Measurements from ENCODE around the gene GRHPR. TPM values are rescaled to one million over a fixed set of nuclear protein-coding genes. Genes with fewer than 3 reads are reported as not detected.

The GRHPR gene
- total RNA-seq, 2 experiments from 2014 or later = 51.2 to 51.5 TPM

- DNase-seq = no peak
- Mint-ChIP-seq H3K27me3 (no peaks in the 10 kb centered on the region), H3K4me3 (no peak overlapping the region), H3K4me1 (peaks cover 7% of the 10 kb centered on the region), H3K27ac (no peak overlapping the region), H3K36me3 (ENCODE audit: low read depth) (peaks cover 23% of the 10 kb centered on the region), H3K9me3 (no peaks in the 10 kb centered on the region)
- CTCF ChIA-PET = no interaction called here
- POLR2A ChIA-PET = interaction anchor here (2.7 kb wide), 1 partner anchor 21 kb away, joined by 7 read pairs; no protein-coding TSS in a partner anchor
These were observed 7.2 kb downstream of the GRHPR start for GRCh38 chr9:37429441-37430285.

DNA sequence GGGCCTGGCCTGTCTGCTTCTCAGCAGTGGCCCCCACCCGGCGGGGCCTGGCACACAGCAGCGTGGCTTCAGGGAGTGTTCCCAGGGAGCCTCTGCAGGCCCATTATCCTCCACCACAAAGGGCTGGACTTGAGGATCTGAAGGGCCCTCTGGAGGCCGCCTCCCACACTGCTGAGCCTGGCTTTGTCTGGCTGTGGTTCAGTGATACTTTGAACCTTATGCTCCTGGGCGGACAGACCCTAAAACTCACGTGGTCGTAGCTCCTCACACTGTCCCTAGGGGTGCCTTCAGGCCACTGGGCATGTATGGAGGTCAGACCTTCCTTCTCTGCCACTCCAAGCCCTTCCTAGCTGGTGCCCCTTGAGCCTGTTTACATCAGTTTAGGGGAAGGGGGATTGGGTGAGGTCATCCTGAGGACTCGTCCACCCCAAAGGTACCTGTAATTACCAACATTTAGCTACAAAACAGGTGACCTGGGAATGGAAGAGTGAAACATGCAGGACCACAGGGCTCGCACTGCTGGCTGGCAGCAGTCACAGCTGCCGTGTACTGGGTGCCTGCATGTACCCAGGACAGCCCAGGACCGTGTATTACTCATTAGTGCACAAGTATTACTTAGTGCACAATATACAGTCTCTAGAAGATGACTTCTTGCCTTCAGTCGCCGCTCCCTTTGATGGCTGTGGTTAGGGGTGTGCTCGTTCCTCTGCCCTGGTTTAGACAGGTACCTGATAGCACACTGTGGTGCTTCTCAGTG, 8.5 kb downstream of the GRHPR start:
- Mint-ChIP-seq H3K27me3 (no peaks in the 10 kb centered on the region), H3K9me3 (no peaks in the 10 kb centered on the region), H3K4me1 (peaks cover 5% of the 10 kb centered on the region), H3K4me3 (no peak overlapping the region), H3K36me3 (ENCODE audit: low read depth) (peaks cover 20% of the 10 kb centered on the region), H3K27ac (no peak overlapping the region)
- POLR2A ChIA-PET = interaction anchor here (2.7 kb wide), 1 partner anchor 19 kb away, joined by 7 read pairs; no protein-coding TSS in a partner anchor
- CTCF ChIA-PET = no interaction called here
- DNase-seq = no peak

DNA sequence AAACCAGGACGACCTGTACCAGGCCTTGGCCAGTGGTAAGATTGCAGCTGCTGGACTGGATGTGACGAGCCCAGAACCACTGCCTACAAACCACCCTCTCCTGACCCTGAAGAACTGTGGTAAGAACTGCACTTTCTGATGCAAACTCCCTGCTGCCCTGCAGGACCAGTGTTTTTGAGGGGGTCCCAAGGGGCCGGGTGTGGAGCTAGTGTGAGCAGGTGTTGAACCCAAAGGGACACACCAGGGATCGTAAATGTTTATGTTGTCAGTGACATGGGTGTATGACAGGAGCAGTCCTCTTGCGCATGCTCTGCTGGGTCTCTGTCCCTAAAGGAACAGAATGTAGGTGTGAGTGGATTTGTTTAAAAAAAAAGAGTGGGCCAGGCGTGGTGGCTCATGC, 9.5 kb downstream of the GRHPR start:
- no peaks in the 10 kb centered on the region for H3K27me3 Mint-ChIP-seq
- no peaks in the 10 kb centered on the region for H3K9me3 Mint-ChIP-seq
- peaks cover 16% of the 10 kb centered on the region for H3K36me3 Mint-ChIP-seq (ENCODE audit: low read depth)
- ChIA-PET CTCF (no interaction called here), POLR2A (interaction anchor here (0.6 to 2.7 kb wide), 2 partner anchors 11 to 18 kb away, joined by 3 to 7 read pairs; no protein-coding TSS in a partner anchor)
- no peak overlapping the region for H3K4me3 Mint-ChIP-seq
- no peak for DNase-seq
- peaks cover 5% of the 10 kb centered on the region for H3K4me1 Mint-ChIP-seq
- no peak overlapping the region for H3K27ac Mint-ChIP-seq

GRCh38 chr9:37433867-37434371, 11.4 kb downstream of the GRHPR start:
- no peaks in the 10 kb centered on the region for H3K27me3 Mint-ChIP-seq
- H3K4me1 Mint-ChIP-seq = peaks cover 5% of the 10 kb centered on the region
- ChIA-PET POLR2A (no interaction called here), CTCF (no interaction called here)
- peaks cover 21% of the 10 kb centered on the region for H3K36me3 Mint-ChIP-seq (ENCODE audit: low read depth)
- no peak for DNase-seq
- no peak overlapping the region for H3K4me3 Mint-ChIP-seq
- H3K9me3 Mint-ChIP-seq = no peaks in the 10 kb centered on the region
- no peak overlapping the region for H3K27ac Mint-ChIP-seq

- CTCF ChIA-PET = interaction anchor here (1.4 kb wide), 1 partner anchor 44 kb away, joined by 4 read pairs; no protein-coding TSS in a partner anchor
- H3K4me1 Mint-ChIP-seq = peaks cover 5% of the 10 kb centered on the region
- DNase-seq = no peak
- H3K9me3 Mint-ChIP-seq = no peaks in the 10 kb centered on the region
- POLR2A ChIA-PET = no interaction called here
- H3K27me3 Mint-ChIP-seq = no peaks in the 10 kb centered on the region
- no peak overlapping the region for H3K4me3 Mint-ChIP-seq
- peaks cover 35% of the 10 kb centered on the region for H3K36me3 Mint-ChIP-seq (ENCODE audit: low read depth)
- H3K27ac Mint-ChIP-seq = no peak overlapping the region
These were observed 14.0 kb downstream of the GRHPR start for GRCh38 chr9:37436540-37436939.

GRCh38 chr9:37437010-37437409, 14.5 kb downstream of the GRHPR start:
- Mint-ChIP-seq H3K9me3 (no peaks in the 10 kb centered on the region), H3K4me1 (peaks cover 5% of the 10 kb centered on the region), H3K27me3 (no peaks in the 10 kb centered on the region), H3K4me3 (no peak overlapping the region), H3K36me3 (ENCODE audit: low read depth) (peaks cover 39% of the 10 kb centered on the region), H3K27ac (no peak overlapping the region)
- ChIA-PET CTCF (no interaction called here), POLR2A (no interaction called here)
- no peak for DNase-seq

- POLR2A ChIA-PET = no interaction called here
- H3K27ac Mint-ChIP-seq = no peak overlapping the region
These were observed 15.1 kb downstream of the GRHPR start for GRCh38 chr9:37437621-37438020.

GRCh38 chr9:37438359-37438758, 15.9 kb downstream of the GRHPR start:
- no peaks in the 10 kb centered on the region for H3K9me3 Mint-ChIP-seq
- no peak for DNase-seq
- no peak overlapping the region for H3K4me3 Mint-ChIP-seq
- no peak overlapping the region for H3K27ac Mint-ChIP-seq
- POLR2A ChIA-PET = no interaction called here
- no peaks in the 10 kb centered on the region for H3K27me3 Mint-ChIP-seq
- no peaks in the 10 kb centered on the region for H3K4me1 Mint-ChIP-seq
- CTCF ChIA-PET = no interaction called here
- peaks cover 39% of the 10 kb centered on the region for H3K36me3 Mint-ChIP-seq (ENCODE audit: low read depth)

More at GRCh38 chr9:37437621-37438020, 15.1 kb downstream of the GRHPR start:
- CTCF ChIA-PET = no interaction called here
- Mint-ChIP-seq H3K4me3 (no peak overlapping the region), H3K4me1 (peaks cover 4% of the 10 kb centered on the region), H3K36me3 (ENCODE audit: low read depth) (peaks cover 42% of the 10 kb centered on the region), H3K9me3 (no peaks in the 10 kb centered on the region), H3K27me3 (no peaks in the 10 kb centered on the region)
- DNase-seq = no peak

DNA sequence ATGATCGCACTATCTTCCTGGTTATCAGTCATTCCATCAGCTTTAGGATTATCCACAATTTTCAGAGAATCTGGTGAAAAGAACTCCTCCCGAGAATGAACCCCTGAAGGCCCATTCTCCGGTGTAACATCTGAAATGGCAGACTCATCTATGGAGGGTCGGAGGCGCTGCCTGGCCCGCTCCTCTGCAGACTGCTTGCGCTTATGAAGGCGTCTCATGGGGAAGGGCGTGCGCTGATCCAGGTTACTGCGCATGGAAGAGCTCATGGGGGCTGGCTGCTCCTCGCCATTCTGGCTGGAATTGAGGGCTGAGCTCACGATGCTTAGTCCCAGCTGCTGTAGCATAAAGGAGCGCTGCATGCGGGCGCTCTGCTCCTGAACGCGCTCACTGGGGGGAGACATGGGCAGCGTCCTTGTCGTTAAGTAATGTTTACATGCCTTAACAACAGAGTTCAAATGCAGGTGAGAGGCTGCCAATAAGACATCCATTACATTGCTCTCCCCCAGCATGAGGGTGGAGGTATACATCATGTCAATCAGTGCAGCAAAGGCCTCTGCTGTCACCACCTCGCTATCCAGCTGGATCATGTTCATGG, 19.4 kb downstream of the GRHPR start:
- ChIA-PET POLR2A (no interaction called here), CTCF (no interaction called here)
- Mint-ChIP-seq H3K4me3 (no peak overlapping the region), H3K4me1 (no peaks in the 10 kb centered on the region), H3K36me3 (ENCODE audit: low read depth) (peaks cover 36% of the 10 kb centered on the region), H3K27me3 (no peaks in the 10 kb centered on the region), H3K27ac (no peak overlapping the region), H3K9me3 (no peaks in the 10 kb centered on the region)
- no peak for DNase-seq

DNA sequence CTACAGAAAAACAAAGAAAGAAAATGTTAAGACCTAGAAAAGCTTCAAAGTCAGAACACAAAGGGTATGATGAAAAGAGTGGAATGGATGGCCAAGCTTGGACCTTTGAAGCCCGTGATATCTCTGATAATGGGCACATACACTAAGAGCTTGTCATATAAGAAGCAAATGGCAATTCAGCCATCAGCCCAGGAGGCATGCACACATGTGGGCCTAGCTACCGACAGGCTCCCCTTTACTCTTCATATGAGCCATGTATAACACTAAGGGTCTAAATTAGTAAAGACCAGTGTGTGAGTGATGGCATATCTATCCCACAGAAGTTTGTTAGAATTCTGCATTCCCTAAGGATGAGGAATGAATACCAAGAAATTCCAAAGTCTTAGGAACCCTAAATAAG, 20.1 kb downstream of the GRHPR start:
- DNase-seq = no peak
- POLR2A ChIA-PET = interaction anchor here (0.7 kb wide), 1 partner anchor 10 kb away, joined by 3 read pairs; no protein-coding TSS in a partner anchor
- Mint-ChIP-seq H3K27me3 (no peaks in the 10 kb centered on the region), H3K9me3 (no peaks in the 10 kb centered on the region), H3K36me3 (ENCODE audit: low read depth) (peaks cover 31% of the 10 kb centered on the region), H3K4me3 (no peak overlapping the region), H3K4me1 (no peaks in the 10 kb centered on the region), H3K27ac (no peak overlapping the region)
- CTCF ChIA-PET = no interaction called here

GRCh38 chr9:37443566-37443965, 21.1 kb downstream of the GRHPR start:
- Mint-ChIP-seq H3K4me3 (no peak overlapping the region), H3K27ac (no peak overlapping the region), H3K36me3 (ENCODE audit: low read depth) (peaks cover 27% of the 10 kb centered on the region), H3K27me3 (no peaks in the 10 kb centered on the region), H3K9me3 (no peaks in the 10 kb centered on the region), H3K4me1 (no peaks in the 10 kb centered on the region)
- CTCF ChIA-PET = no interaction called here
- POLR2A ChIA-PET = interaction anchor here (0.7 kb wide), 1 partner anchor 11 kb away, joined by 3 read pairs; no protein-coding TSS in a partner anchor
- DNase-seq = no peak

- H3K27ac Mint-ChIP-seq = no peak overlapping the region
- POLR2A ChIA-PET = no interaction called here
These were observed 22.4 kb downstream of the GRHPR start for GRCh38 chr9:37444890-37445289.

DNA sequence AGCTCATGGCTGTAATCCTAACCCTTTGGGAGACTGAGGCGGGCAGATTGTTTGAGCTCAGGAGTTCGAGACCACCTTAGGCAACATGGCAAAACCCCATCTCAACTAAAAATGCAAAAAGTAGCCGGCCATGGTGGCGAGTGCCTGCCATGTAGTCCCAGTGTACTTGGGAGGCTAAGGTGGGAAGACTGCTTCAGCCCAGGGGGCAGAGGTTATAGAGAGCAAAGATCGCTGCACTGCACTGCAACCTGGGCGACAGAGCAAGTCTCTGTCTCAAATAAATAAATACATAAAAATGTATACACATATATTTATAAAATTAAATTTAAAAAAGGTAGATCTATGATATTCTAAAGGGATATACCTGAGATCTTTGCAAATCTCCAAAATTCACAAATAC, 23.3 kb downstream of the GRHPR start:
- Mint-ChIP-seq H3K27me3 (no peaks in the 10 kb centered on the region), H3K36me3 (ENCODE audit: low read depth) (peaks cover 26% of the 10 kb centered on the region), H3K4me3 (no peak overlapping the region), H3K9me3 (no peaks in the 10 kb centered on the region), H3K4me1 (no peaks in the 10 kb centered on the region), H3K27ac (no peak overlapping the region)
- POLR2A ChIA-PET = no interaction called here
- CTCF ChIA-PET = interaction anchor here (0.5 kb wide), 1 partner anchor 412 kb away, joined by 3 read pairs; the partner anchor contains the start of gene PAX5
- DNase-seq = no peak

More at GRCh38 chr9:37444890-37445289, 22.4 kb downstream of the GRHPR start:
- Mint-ChIP-seq H3K4me3 (no peak overlapping the region), H3K36me3 (ENCODE audit: low read depth) (peaks cover 29% of the 10 kb centered on the region), H3K27me3 (no peaks in the 10 kb centered on the region), H3K9me3 (no peaks in the 10 kb centered on the region), H3K4me1 (no peaks in the 10 kb centered on the region)
- CTCF ChIA-PET = no interaction called here
- DNase-seq = no peak
